Adrenal gland (tissue), 5 donors: Measurements from ENCODE around the gene COX7A2L.

Source experiments
- POLR2A ChIP-seq, 2 donors: fragments of 450-650 bp; IDR thresholded peaks; one replicate each; pipeline ENCODE4 v1.6.1; 2017; ENCODE audit warnings: antibody characterized with exemption in 2 of 2, mild to moderate bottlenecking in 2 of 2, moderate library complexity in 1 of 2
- TF ChIP-seq, protein P1 (sequence below), 6 experiments: fragments of 450-650 bp in 4 of 6; fragments of 200-600 bp in 2 of 6; sonication (generic) in 1 of 6; IDR thresholded peaks; 1 replicate in 5 of 6; 2 replicates in 1 of 6; pipeline versions ENCODE4 v1.5.1 to v1.8.0; 2016 to 2021; ENCODE audit warnings: antibody characterized with exemption in 6 of 6, mild to moderate bottlenecking in 2 of 6, moderate library complexity in 1 of 6
- donor health status: DM: no; HTN: no; CAD: no.

DNA sequence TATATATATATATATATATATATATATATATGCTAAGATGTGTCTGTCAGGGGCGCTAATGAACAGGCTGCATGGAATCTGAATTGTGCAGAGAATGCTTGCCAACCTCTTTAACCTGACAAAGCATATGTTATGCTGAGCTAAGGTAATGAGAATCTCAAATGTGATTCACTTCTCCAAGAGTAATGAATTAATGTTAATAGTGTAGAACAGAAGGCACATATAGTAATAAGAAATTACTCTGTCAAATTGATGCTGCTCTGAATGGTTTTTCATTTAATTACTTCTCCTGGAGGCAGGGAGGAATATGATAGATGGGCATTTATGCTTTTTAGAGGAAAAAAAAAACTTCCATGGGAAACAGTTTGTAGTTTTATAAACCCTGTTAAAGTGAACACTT lies 35.4 kb downstream of the COX7A2L start:
- TF ChIP-seq, protein P1, sequence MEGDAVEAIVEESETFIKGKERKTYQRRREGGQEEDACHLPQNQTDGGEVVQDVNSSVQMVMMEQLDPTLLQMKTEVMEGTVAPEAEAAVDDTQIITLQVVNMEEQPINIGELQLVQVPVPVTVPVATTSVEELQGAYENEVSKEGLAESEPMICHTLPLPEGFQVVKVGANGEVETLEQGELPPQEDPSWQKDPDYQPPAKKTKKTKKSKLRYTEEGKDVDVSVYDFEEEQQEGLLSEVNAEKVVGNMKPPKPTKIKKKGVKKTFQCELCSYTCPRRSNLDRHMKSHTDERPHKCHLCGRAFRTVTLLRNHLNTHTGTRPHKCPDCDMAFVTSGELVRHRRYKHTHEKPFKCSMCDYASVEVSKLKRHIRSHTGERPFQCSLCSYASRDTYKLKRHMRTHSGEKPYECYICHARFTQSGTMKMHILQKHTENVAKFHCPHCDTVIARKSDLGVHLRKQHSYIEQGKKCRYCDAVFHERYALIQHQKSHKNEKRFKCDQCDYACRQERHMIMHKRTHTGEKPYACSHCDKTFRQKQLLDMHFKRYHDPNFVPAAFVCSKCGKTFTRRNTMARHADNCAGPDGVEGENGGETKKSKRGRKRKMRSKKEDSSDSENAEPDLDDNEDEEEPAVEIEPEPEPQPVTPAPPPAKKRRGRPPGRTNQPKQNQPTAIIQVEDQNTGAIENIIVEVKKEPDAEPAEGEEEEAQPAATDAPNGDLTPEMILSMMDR (IDR thresholded peaks at IDR 0.05) = no peak
- TF ChIP-seq POLR2A (IDR thresholded peaks at IDR 0.05) = no peak
